ENCODE measurements around the gene SLC38A8.

The SLC38A8 gene

GRCh38 chr16:84053237-84053636, 10.6 kb upstream of the SLC38A8 start:
- Mint-ChIP-seq H3K9me3 (no peaks in the 10 kb centered on the region), H3K36me3 (ENCODE audit: insufficient read depth) (peaks cover 40% of the 10 kb centered on the region), H3K27me3 (no peaks in the 10 kb centered on the region), H3K27ac (ENCODE audit: low read depth) (no peak overlapping the region), H3K4me3 (no peak overlapping the region), H3K4me1 (no peaks in the 10 kb centered on the region)
- DNase-seq (ENCODE audit: low spot score in 2 of 2) = no peak
- no peak for ATAC-seq (replicated peaks; ENCODE audit: extremely low read depth, poor library complexity, severe bottlenecking)

DNA sequence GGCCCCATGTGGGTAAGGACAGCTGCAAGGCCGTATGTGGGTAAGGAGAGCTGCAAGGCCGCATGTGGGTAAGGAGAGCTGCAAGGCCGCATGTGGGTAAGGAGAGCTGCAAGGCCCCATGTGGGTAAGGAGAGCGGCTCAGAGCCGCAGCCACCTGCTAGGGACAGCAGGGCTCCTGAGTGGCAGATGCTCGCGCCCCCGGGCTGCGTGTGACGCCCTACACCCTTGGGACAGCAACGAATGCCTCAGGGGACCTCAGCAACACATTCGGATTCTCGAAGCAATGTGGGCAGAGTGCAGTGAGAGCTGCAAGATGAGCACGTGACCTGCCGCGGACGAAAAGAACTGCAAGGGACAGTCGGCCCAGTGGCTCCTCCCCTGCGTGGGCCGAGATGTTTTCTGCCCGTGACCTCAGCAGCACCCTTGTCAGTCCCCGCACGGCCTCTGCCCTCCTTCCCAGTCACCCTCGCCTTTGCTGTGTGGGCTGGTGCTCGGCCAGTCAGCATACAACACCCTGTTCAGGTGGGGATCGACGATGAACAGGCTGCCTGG, 9.6 kb upstream of the SLC38A8 start:
- H3K4me1 Mint-ChIP-seq = no peaks in the 10 kb centered on the region
- ATAC-seq (replicated peaks; ENCODE audit: extremely low read depth, poor library complexity, severe bottlenecking) = no peak
- no peaks in the 10 kb centered on the region for H3K9me3 Mint-ChIP-seq
- peaks cover 30% of the 10 kb centered on the region for H3K36me3 Mint-ChIP-seq (ENCODE audit: insufficient read depth)
- no peaks in the 10 kb centered on the region for H3K27me3 Mint-ChIP-seq
- H3K4me3 Mint-ChIP-seq = no peak overlapping the region
- H3K27ac Mint-ChIP-seq (ENCODE audit: low read depth) = no peak overlapping the region
- DNase-seq (ENCODE audit: low spot score in 2 of 2) = no peak

- Mint-ChIP-seq H3K9me3 (no peaks in the 10 kb centered on the region), H3K4me1 (no peaks in the 10 kb centered on the region), H3K4me3 (no peak overlapping the region), H3K36me3 (ENCODE audit: insufficient read depth) (peaks cover 25% of the 10 kb centered on the region), H3K27ac (ENCODE audit: low read depth) (peak overlapping the region; percentile 62), H3K27me3 (no peaks in the 10 kb centered on the region)
- DNase-seq (ENCODE audit: low spot score in 2 of 2) (no peak), ATAC-seq (replicated peaks; ENCODE audit: extremely low read depth, poor library complexity, severe bottlenecking) (no peak)
Measured at GRCh38 chr16:84050316-84050715, 7.7 kb upstream of the SLC38A8 start.

DNA sequence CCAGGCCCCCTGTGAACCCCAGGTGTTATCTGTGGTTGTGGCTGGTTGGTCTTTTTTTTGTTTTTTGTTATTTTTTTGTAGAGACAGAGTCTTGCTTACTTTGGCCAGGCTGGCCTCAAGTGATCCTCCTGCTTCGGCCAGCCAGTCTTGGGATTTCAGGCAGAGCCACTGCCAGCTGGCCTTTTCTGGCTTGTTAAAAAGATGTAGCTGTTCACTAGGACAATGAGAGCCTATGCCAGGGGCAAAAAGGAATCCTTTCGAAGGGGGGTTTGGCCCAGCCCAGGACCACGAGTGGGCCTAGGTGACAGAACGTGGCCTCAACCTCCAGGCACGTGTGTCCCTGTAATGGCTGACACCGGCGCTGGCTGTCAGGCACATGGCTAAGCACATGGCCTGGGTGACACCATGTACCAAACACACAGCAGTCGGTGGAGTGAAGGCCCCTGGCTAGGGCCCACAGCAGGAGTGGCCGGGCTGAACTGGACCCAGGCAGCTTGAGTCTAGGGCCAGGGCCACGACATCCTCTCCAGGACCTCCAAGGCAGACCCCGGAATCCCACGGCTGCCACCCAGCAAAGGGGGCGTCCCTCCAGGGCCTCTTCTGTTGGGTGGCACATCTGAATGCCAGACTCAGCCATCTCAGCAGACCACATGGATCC, 6.9 kb upstream of the SLC38A8 start:
- Mint-ChIP-seq H3K4me3 (no peak overlapping the region), H3K36me3 (ENCODE audit: insufficient read depth) (peaks cover 25% of the 10 kb centered on the region), H3K4me1 (no peaks in the 10 kb centered on the region), H3K27me3 (peaks cover 5% of the 10 kb centered on the region), H3K9me3 (no peaks in the 10 kb centered on the region), H3K27ac (ENCODE audit: low read depth) (peak overlapping the region; percentile 62)
- ATAC-seq (replicated peaks; ENCODE audit: extremely low read depth, poor library complexity, severe bottlenecking) = no peak
- DNase-seq (ENCODE audit: low spot score in 2 of 2) = no peak

DNA sequence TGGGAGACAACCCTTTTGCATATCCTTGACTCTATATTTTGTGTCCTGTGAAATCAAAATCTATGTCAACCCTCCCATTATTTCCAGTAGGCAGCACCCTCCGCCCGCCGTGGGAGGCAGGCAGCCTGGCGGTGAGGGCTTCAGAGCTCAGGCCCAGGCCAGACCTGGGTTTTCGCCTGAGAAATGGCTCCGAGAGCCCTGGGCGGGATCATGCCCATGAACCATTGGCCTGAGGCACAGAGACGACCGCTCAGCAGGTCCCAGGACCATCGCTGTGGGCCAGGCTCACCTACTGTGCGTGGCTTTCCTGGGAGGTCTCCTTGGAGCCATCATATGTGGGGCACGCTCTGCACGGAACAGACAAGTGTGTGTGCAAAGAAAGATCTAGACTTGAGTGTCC, 6.3 kb upstream of the SLC38A8 start:
- H3K27ac Mint-ChIP-seq (ENCODE audit: low read depth) = no peak overlapping the region
- H3K4me1 Mint-ChIP-seq = no peaks in the 10 kb centered on the region
- H3K9me3 Mint-ChIP-seq = no peaks in the 10 kb centered on the region
- H3K36me3 Mint-ChIP-seq (ENCODE audit: insufficient read depth) = peaks cover 18% of the 10 kb centered on the region
- H3K27me3 Mint-ChIP-seq = peaks cover 12% of the 10 kb centered on the region
- DNase-seq (ENCODE audit: low spot score in 2 of 2) = no peak
- no peak for ATAC-seq (replicated peaks; ENCODE audit: extremely low read depth, poor library complexity, severe bottlenecking)
- H3K4me3 Mint-ChIP-seq = no peak overlapping the region

DNA sequence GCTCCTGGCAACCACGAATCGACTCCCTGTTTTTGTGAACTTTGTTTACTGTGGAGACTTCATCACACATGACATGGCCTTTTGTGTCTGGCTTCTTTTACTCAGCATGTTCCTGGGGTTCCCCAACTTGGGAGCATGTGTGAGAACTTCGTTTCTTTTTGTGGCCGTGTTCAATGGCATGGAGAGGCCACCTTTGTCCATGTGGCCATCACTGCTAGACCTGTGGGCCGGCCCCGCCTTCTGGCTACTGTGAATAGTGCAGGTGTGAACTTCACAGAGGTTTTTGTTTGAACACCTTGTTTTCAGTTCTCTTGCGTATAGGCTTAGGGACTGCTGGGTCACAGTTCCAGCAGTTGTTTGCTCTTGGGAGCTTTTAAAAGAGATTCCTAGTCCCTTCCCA, 5.7 kb upstream of the SLC38A8 start:
- Mint-ChIP-seq H3K9me3 (no peaks in the 10 kb centered on the region), H3K36me3 (ENCODE audit: insufficient read depth) (peaks cover 12% of the 10 kb centered on the region)

GRCh38 chr16:84047626-84048025, 5.0 kb upstream of the SLC38A8 start:
- H3K4me3 Mint-ChIP-seq = no peak overlapping the region
- ATAC-seq (replicated peaks; ENCODE audit: extremely low read depth, poor library complexity, severe bottlenecking) = no peak
- DNase-seq (ENCODE audit: low spot score in 2 of 2) = no peak
- H3K36me3 Mint-ChIP-seq (ENCODE audit: insufficient read depth) = peaks cover 6% of the 10 kb centered on the region
- H3K27ac Mint-ChIP-seq (ENCODE audit: low read depth) = no peak overlapping the region
- H3K9me3 Mint-ChIP-seq = no peaks in the 10 kb centered on the region
- H3K4me1 Mint-ChIP-seq = no peaks in the 10 kb centered on the region
- peaks cover 24% of the 10 kb centered on the region for H3K27me3 Mint-ChIP-seq

More for the DNA sequence above, 5.7 kb upstream of the SLC38A8 start:
- DNase-seq (ENCODE audit: low spot score in 2 of 2) = no peak
- H3K4me1 Mint-ChIP-seq = no peaks in the 10 kb centered on the region
- ATAC-seq (replicated peaks; ENCODE audit: extremely low read depth, poor library complexity, severe bottlenecking) = no peak
- H3K27me3 Mint-ChIP-seq = peaks cover 18% of the 10 kb centered on the region
- no peak overlapping the region for H3K27ac Mint-ChIP-seq (ENCODE audit: low read depth)
- no peak overlapping the region for H3K4me3 Mint-ChIP-seq

DNA sequence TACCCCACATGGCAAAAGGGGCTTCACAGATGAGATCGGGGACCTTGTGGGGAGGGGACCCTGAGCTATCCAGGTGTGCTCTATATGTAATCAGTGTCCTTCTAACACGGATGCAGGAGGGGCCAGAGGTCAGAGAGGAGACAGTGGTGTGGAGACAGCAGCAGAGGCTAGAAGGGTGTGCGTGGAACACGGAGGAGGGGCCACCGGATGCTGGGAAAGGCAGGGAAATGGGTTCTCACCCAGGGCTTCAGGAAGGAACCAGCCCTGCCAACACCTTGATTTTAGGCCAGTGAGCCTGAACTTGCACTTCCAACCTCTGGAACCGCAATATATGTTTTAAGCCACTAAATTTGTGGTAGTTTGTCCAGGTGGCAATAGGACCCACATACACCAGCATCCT, 4.6 kb upstream of the SLC38A8 start:
- peaks cover 2% of the 10 kb centered on the region for H3K36me3 Mint-ChIP-seq (ENCODE audit: insufficient read depth)
- H3K9me3 Mint-ChIP-seq = no peaks in the 10 kb centered on the region
- ATAC-seq (replicated peaks; ENCODE audit: extremely low read depth, poor library complexity, severe bottlenecking) (no peak), DNase-seq (ENCODE audit: low spot score in 2 of 2) (no peak)
- no peak overlapping the region for H3K4me3 Mint-ChIP-seq
- no peak overlapping the region for H3K27ac Mint-ChIP-seq (ENCODE audit: low read depth)
- no peaks in the 10 kb centered on the region for H3K4me1 Mint-ChIP-seq
- peaks cover 28% of the 10 kb centered on the region for H3K27me3 Mint-ChIP-seq

- DNase-seq (ENCODE audit: low spot score in 2 of 2) = no peak
- H3K4me1 Mint-ChIP-seq = no peaks in the 10 kb centered on the region
Measured at GRCh38 chr16:84045818-84046470, 3.3 kb upstream of the SLC38A8 start.

GRCh38 chr16:84045001-84045817, 2.6 kb upstream of the SLC38A8 start:
- no peak for DNase-seq (ENCODE audit: low spot score in 2 of 2)
- H3K36me3 Mint-ChIP-seq (ENCODE audit: insufficient read depth) = no peaks in the 10 kb centered on the region
- no peak overlapping the region for H3K27ac Mint-ChIP-seq (ENCODE audit: low read depth)
- no peak for ATAC-seq (replicated peaks; ENCODE audit: extremely low read depth, poor library complexity, severe bottlenecking)
- H3K9me3 Mint-ChIP-seq = no peaks in the 10 kb centered on the region
- H3K4me1 Mint-ChIP-seq = no peaks in the 10 kb centered on the region
- H3K4me3 Mint-ChIP-seq = no peak overlapping the region
- H3K27me3 Mint-ChIP-seq = peaks cover 30% of the 10 kb centered on the region

More at GRCh38 chr16:84045818-84046470, 3.3 kb upstream of the SLC38A8 start:
- no peaks in the 10 kb centered on the region for H3K36me3 Mint-ChIP-seq (ENCODE audit: insufficient read depth)
- peaks cover 30% of the 10 kb centered on the region for H3K27me3 Mint-ChIP-seq
- H3K4me3 Mint-ChIP-seq = no peak overlapping the region
- H3K9me3 Mint-ChIP-seq = no peaks in the 10 kb centered on the region
- H3K27ac Mint-ChIP-seq (ENCODE audit: low read depth) = no peak overlapping the region
- ATAC-seq (replicated peaks; ENCODE audit: extremely low read depth, poor library complexity, severe bottlenecking) = no peak

DNA sequence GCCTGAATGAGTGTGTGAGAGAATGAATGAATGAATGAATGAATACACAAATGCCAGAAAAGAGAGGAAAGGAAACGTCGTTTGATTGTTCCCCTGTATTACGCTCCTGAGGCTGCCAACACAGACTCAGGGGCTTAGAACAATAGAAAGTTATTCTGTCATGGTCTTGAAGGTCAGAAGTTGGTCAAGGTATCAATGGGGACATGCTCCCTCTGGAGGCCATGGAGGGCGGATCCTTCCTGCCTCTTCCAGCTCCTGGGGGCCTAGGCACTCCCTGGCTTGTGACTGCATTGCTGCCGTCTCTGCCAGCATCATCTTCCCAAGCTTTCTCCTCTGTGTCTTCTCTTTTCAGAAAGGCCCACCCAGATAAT, 1.5 kb upstream of the SLC38A8 start:
- Mint-ChIP-seq H3K36me3 (ENCODE audit: insufficient read depth) (no peaks in the 10 kb centered on the region), H3K4me1 (no peaks in the 10 kb centered on the region), H3K4me3 (no peak overlapping the region), H3K27me3 (peaks cover 31% of the 10 kb centered on the region), H3K27ac (ENCODE audit: low read depth) (no peak overlapping the region), H3K9me3 (no peaks in the 10 kb centered on the region)
- DNase-seq (ENCODE audit: low spot score in 2 of 2) (no peak), ATAC-seq (replicated peaks; ENCODE audit: extremely low read depth, poor library complexity, severe bottlenecking) (no peak)

DNA sequence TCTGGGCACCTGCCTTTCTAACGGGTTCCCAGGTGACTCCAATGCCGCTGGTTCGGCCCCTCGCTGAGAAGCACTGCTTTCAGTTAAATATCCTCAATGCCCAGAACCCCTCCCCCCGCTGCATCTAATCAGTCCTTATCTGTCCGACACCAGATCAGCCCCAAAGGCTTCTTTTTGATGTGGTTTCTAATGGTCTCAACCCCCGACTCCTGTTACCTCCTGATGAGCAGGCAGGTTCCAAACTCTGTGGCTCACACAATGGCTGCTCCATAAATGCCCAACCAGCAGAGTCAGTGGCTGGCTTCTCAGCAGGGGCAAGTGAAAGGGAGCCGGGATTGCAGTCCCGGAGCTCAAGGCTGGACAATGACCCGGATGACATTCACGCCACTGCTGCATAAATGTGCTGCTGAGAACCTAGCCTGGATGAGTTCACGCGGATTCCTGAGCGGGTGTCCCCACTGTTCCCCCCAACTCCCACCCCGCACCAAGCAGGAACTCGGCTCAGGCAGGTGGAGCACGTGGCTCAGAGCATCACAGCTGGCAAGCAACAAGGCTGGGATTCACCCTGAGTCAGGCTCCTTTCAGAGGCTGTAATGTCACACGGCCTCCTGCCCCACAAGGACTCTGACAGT, 1.0 kb upstream of the SLC38A8 start:
- ATAC-seq (replicated peaks; ENCODE audit: extremely low read depth, poor library complexity, severe bottlenecking) (no peak), DNase-seq (ENCODE audit: low spot score in 2 of 2) (no peak)
- no peaks in the 10 kb centered on the region for H3K36me3 Mint-ChIP-seq (ENCODE audit: insufficient read depth)
- no peaks in the 10 kb centered on the region for H3K9me3 Mint-ChIP-seq
- no peak overlapping the region for H3K27ac Mint-ChIP-seq (ENCODE audit: low read depth)
- H3K4me1 Mint-ChIP-seq = no peaks in the 10 kb centered on the region
- H3K27me3 Mint-ChIP-seq = peaks cover 36% of the 10 kb centered on the region
- no peak overlapping the region for H3K4me3 Mint-ChIP-seq

Data from central memory CD8-positive, alpha-beta T cell (primary cell).